ENCODE data around the gene EMC8. TPM values are rescaled to one million over a fixed set of nuclear protein-coding genes. Genes with fewer than 3 reads are reported as not detected.

EMC8 gene
- total RNA-seq, 1 donor from 2014 or later = 34.3 TPM

DNA sequence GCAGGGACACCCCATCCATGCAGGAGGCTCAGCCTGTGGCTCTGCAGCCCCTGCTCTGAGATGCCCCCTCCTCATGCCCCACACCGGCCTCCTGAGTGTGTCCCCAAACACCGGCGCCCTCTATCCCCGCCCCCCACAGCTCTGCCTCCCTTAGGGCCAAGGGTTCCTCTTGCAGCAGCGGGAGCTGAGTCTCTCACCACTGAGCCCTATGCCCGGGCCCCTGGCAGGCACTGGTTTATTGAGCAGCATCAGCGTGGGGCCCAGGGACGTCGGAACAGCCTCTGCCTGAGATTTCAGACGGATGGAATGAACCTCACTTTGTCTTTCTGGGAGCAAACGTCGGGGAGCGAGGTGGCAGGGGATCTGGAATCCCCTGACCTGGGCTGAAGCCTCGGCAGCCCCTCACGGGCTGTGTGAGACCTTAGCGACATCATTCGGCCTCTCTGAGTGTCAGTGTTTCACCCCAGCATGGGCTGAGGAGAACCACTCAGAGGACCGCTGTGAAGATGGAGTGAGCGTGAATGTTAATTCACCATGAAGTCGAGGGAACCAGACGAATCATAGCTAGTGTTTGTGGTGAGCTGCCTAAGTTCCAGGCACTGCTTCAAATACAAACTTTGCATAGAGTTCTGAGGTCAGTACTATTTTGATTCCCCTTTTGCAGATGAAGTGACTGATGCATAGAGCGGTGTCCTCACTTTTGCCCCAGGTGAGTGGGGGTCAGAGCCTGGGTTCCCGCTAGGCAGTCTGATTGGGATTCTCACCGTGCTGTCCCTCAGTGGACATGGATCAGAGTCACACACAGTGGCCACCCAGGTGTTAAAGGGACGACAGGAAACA lies 43.2 kb downstream of the EMC8 start:
- no peak for DNase-seq (ENCODE audit: low spot score)

DNA sequence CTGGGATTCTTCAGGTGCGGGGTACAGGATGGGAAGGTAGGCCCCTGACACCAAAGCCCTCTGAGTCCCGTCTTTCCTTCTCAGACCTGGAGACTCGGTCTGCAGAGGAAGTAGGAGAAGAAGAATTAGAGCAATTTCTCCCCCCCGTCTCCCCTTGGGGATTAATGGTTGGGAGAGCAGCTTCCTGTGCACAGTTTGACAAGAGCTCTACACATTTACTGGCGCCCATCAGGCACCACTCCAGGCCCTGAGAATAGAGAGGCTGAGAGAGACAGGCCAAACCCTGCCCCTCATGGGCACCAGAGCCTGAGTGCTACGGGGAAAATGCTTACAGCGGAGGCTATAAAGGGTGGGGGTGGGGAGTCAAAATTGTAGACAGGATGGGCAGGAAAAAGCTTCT lies 44.9 kb downstream of the EMC8 start:
- DNase-seq (ENCODE audit: low spot score) = no peak

DNA sequence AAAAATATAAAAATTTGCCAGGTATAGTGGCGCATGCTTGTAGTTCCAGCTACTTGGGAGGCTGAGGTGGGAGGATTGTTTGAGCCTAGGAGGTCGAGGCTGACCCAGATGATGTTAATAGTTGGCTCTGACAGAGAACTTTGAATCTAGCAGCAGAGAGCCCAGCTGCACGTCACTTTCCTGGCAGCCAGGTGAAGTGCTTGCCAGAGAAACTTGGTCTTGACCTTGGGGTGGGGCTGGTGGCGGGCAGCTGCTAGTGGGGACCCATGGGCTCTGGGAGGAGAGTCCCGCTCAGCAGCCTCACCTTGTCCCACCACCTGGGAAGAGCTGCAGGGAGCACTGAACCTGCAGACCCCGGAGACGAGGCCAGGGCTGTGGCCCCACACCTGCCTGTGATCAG lies 45.4 kb downstream of the EMC8 start:
- DNase-seq (ENCODE audit: low spot score) = no peak

DNA sequence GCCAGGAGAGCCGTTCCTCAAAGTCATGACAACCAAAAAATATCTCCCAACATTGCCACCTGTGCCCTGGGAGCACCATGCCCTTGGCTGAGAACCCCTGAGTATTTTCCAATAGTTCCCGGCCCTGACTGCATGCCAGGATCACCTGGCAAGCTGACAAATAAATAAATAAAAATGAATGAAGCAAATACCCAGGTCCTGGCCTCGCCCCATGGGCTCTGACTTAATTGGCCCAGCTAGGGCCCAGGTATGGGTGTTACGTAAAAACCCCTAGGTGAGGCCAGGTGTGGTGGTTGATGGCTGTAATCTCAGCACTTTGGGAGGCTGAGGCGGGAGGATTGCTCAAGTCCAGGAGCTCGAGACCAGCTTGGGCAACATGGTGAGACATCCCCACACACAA lies 45.8 kb downstream of the EMC8 start:
- no peak for DNase-seq (ENCODE audit: low spot score)

DNA sequence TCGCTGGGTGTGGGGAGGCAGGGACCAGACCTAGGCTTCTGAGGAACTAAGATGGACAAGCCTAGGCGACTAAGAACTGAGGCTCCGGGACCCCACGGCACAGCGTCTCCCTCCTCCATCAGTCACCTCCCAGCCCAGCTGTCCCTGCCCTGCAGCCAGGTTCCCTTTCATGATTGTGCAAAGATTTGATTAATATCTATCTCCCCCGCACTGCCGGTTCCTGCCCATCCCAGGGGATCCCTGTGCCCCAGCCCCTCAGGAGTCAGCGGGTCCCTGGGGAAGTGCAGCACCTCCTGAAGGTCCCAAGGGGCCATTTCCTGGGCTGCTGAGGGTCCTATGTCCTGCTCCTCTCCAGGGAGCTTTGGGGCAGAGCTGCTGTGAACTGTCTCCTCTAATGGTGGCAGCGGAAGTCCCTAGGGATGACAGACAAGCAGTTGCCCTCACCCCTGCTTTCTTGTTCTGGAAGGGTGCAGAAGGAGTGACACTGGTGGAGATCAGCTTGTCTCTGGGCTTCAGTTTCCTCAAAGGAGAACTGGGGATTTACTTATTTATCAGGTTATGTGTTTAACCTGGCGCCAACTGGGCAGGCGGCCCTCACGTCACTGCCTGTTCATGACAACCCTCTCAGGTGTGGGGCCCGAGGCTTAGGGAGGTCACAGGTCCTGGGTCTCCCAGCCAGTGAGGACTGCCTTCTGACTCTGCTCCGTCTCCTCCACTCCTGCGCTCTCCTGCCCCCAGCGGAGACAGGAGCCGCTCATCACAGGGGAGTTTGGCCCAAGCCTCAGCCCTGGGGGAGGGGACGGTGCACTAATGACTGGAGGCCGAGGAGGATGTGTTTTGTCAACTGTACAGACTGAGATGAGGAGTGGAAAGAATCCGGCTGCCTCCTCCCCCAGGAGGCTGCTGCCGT lies 46.6 kb downstream of the EMC8 start:
- DNase-seq (ENCODE audit: low spot score) = no peak

DNA sequence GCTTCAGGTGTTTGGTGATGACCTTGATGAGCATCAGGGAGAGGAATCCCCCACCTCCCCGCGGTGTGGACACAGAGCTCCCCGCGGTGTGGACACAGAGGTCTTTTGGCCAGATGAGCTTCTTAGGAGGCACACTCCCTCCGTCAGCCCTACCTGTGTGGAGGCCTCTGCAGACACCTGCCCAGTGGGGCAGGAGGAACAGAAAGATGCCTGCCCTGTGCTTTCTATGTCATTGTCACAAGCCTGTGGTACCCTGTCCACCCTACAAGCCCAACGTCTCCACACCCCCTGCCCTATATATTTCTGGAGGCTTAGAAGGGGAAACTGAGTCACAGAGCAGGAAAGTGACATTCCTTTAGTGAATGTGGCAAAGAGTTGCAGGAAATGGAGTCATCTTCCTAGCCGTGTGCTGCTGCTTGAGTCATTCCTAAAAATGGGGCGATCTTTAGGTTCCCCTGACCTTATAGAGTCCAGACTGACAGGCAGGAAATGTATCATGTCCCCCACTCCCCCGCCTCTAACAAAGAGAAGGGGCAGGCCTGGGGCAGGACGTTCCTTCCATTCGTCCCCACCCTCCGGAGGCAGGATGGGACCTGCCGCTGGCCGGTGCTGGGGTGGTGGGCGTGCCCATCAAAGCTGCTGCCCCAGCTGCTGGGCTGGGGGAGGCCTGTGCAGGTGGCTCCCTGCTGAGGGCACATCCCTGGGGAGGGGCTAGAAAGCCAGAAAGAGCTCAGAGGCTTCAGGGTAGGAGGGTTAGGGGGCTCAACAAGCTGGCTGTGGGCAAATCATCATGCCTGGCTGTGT lies 47.4 kb downstream of the EMC8 start:
- peak; percentile 70 for DNase-seq (ENCODE audit: low spot score)

DNA sequence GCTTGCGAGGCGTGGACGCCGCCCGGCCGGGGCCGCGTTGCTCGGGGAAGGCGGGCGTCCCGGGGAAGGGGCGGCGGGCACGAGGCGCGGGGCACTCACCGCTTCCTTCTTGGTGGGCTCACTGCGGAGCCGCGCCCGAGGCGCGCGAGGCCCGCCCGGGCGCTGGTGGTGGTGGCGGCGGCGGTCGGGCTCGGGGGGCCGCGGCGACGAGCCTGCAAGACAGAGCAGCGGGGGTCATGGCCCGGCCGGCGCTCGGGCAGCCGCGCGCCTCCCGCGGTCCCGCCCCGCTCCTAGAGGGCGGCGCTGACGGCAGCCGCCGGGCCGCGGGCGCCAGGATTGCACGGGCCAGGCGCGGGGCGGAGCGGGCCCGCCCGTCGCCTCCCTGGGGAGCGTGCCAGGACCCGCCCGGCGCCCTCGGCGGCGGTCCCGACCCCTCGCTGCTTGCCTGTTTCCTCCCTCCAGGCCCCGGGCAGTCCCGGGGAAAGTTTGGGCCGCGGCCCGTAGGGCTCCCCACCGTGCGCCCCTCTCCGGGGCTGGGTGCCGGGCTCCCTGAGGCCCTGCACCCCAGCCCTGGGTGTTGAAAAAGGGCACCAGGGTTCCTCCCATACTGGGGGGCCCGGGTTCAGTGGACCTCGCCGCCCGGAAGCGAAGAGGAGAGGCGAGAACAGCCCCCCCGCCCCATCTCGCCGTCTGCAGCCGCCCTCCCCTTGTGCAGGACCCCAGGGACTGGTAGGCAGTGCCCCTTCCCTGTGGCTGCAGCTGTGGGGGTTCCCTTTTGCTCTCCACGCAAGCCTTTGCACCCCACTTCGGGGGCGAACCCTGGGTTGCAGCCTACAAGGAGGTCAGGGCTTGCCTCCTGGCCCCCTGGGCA lies 48.3 kb downstream of the EMC8 start, which contains the start of gene C16orf74:
C16orf74 (minus strand) TSS at position 270 of the 871 bp plus-strand sequence. CDS start 15,879 bp downstream, outside the sequence.
- no peak for DNase-seq (ENCODE audit: low spot score)

DNA sequence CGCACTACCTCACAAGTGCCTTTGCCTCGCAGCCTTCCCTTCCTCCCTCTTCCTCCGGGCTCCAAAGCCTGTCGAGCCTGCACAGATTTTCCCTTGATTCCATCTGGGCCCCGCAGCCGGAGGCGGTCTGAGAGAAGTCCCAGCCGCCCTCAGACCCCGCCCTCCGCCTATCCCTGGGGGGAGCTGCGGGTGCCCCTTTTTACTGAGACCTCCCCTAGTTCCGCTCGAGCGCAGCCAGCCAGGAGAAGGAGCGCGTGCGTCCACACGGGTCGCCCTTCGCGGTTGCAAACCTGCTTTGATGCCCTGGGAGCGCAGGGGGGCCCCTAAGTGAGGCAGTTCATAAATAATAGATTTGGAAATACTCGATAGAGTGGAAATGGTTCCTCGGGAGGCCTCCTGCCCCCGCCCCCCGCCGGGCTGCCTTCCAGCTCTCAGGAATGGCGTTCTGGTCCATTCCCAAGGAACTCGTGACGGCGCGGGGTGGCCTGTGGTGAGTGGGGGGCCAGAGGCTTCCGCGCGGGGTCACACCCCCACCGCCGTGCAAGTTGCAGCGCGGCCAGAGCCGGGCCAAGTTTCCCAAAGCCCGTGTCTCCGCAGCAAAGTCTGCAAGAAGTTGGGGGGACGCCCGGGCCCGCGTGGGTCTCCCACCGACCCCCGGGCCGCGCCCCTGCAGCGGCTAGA lies 49.1 kb downstream of the EMC8 start:
- peak; percentile 61 for DNase-seq (ENCODE audit: low spot score)

DNA sequence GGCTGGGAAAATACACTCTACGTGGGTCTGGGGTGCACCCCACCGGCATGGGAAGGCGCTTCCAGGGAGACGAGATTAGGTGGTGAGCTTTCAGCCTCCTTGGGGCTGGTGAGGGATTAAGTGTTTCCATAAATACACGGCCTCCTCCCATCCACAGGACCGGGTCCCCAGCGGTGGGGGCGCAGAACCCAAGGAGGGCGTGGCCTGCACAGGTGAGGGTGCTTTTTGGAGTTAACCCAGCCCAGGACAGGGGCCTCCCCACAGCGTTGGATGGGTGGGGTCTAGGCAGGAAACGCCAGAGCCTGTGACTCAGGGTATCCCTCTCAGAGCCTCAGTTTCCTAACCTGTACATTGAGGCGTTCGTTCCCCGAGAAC lies 49.6 kb downstream of the EMC8 start:
- DNase-seq (ENCODE audit: low spot score) = no peak

DNA sequence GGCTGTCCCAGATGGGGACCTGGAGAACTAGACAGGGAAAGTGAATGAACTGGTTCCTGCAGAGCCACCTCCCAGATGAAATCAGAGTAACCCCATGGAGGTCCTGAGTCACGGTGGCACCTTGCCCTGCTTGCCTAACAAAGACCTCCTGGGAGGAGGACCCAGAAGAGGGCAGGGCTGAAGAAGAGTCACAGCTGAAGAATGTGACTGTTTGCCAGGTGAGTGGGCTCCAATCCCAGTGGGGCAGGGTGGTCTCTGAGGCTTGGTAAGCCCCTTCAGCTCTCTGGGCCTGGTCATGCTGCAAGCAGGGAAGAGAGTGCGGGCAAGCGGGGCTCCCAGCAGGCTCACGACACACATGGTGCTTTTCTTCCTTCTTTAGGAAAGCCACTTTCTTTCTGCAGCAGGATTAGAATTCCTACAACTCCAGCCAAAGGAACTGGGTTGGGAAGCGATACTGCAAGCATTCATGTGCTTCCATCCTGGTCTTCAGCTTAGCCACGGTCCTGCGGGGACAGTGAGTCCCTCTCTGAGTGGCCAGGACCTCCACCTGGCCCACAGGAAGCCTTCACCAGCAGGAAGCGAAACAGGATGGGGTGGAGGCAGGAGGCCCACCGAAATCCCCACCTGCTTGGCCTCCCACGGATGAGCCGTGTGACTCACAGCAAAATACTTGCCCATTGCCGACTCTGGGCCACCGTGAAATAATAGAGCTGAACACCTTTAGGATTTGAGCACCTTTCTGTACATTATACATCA lies 52.7 kb downstream of the EMC8 start:
- peak; percentile 69 for DNase-seq (ENCODE audit: low spot score)

DNA sequence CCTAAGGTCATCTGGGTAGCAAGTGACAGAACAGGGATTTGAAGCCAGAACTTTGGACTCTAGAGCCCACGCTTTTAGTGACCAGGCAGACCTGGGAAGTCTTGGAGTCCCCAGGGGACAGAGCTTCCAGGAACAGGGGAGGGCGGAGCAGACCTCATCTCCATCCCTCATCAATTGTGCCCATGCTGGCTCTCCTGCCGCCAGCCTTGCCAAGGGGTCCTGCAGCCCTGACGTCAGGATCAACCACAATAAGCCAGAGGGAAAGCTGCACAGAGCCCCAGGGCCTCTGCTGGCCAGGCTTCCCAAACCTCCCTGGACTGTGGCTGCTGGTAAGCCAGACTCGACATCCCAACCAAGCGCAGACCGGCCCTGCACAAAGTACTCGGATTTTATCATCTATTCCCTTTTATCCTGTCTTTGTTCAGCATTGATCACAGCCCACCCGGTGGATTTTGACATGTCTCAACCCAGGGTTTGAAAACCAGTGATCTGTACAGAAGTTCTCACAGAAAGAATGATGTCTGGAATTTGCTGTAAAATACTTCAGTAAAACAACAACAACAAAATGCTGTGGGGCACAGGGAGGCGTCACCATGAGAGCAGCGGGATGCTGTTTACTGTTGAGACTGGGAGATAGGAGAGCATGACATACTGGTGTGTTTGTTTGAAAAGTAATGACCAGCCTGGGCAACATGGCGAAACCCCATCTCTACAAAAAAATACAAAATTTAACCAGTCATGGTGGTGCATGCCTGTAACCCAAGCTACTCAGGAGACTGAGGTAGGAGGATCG lies 60.2 kb downstream of the EMC8 start:
- no peak for DNase-seq (ENCODE audit: low spot score)

DNA sequence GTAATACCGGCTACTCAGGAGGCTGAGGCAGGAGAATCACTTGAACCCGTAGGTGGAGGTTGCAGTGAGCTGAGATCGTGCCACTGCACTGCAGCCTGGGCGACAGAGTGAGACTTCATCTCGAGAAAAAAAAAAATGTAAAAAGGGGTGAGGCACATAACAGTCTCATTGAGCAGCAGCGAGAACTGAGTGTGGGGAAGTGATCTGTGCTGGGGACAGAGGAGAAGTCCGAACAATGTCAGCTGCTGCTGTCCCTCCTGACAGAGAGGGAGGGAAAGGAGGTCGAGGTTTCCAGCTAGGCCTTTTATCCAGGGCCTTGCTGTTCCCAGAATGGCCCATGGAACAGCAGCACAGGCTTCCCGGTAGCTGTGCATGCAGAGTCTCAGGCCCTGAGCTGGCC lies 62.4 kb downstream of the EMC8 start:
- DNase-seq (ENCODE audit: low spot score) = no peak

DNA sequence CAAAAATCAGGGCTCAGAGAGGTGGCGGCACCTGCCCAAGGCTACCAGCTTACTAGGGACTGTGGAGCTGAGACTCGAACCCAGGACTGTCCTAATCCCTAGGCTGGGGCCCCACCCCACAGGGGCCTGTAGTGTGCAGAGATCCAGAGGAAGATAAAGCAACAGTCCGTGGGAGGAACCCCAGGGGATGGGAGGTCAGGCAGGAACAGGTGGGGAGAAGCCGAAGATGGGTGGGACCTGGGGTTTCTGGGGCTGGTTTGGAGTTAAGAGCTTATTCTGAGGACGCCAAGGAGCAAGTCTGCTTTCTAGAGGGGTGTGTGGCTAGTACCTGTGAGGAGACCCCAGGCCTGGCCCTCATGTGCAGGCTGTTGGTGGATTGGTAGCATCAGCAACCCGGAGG lies 63.4 kb downstream of the EMC8 start:
- DNase-seq (ENCODE audit: low spot score) = no peak

DNA sequence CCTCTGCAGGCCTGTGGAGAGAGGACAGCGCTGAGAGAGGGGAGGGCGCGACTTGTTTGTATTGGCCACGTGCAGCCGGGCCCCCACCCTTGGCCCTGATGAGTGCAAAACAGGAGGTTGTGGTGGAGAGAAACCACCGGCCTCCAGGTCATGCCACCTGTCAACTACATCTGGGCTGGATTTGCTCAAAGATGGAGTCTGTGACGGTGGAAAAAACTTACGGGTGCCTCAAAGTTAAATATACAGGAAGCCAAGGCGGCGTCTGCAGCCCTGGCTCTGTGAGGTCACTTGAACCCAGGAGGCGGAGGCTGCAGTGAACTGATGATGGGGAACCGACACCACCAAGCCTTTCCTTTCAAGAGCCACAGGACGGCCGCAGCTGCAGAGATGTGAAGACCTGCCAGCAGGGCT lies 64.1 kb downstream of the EMC8 start:
- no peak for DNase-seq (ENCODE audit: low spot score)

DNA sequence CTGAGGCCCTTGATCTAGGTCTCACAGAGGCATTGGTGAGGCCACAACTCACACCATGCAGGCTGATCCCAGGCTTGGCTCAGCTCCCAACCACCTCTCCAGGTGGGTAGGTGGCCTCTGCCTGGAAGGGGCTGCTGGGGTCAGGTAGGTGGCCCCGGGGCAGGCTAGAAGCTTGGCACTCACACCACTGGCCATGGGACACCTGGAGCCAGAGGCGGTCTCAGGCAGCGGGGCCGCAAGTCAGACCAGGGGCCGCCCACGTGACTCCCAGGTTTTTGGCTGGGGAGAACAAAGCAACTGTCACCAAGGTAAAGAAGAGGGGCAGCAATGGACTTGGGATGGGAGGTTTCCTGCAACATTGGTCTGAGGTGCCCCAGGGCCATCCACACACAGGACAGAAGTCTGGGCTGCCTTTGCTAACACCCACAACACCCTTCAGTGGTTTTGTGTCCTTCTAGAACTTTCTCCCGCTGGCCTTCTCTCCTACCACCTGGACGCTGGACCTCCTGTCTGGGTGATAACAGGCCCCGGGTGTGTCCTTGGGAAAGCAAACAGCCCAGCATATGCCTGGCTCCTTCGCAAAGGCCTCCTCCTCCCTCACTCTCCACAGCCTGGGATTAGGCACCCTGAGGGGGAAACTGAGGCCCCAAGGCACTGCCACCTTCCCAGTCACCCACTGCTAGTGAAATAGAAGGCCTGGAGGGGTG lies 64.9 kb downstream of the EMC8 start:
- DNase-seq (ENCODE audit: low spot score) = no peak

DNA sequence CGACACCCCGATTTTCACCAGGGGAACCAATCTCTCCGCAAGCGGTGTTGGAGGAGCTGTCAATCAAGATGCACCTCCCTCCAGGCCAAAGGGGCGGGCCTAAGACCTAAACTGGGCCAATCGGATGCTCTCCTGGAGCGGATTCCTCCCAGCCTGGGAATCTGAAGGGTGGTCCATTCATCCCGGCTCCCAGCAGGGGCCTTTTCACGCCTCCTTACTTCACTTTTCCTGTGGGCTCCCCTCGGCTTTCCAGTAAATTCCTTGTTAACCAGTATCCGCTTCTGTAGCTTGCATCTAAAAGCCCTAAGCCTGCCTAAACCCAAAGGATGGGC lies 65.5 kb downstream of the EMC8 start:
- no peak for DNase-seq (ENCODE audit: low spot score)

DNA sequence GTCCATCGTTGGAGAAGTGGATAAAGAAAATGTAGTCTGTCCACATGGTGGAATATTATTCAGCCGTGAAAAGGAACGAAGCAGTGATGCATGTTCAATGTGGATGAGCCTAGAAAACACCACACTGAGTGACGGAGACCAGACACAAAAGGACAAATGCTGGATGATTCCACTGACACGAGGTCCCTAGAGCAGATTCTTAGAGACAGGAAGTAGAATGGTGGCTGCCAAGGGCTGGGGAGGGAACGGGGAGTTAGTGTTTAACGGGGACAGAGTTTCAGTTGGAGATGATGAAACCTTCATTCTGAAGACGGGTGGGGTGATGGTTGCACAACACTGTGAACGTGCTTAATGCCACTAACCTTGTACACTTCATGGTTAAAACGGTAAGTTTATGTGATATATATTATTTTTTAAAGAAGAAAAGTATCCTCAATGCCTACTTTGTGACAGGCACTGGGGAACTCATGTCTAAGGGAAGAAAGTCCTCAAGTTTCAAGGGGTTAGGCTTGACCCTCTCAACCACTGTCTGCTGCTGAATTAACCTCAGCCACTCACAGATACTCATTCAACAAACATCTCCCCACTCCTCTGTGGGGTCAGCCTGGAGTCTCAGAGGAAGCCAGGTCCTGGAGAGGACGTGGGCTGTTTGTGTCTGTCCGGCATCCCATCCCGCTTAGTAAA lies 66.0 kb downstream of the EMC8 start:
- no peak for DNase-seq (ENCODE audit: low spot score)

DNA sequence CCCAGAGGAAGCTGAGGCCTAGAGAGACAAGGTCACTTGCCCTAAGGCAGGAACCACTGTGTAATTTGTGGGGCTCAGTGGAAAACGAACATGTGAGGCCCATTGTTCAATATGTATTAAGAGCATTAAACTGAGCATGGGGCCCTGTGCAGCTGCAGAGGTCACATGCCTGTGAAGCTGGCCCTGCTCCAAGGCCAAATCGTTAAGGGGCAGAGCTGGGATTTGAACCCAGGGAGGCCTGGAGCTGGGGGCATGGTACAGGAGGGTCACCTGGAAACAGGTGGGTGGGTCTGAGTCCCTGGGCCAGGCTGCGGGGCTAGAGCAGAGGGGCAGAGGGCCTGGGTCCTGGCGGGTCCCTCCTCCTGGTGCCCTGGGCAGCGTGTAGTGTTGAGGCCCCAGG lies 68.2 kb downstream of the EMC8 start:
- DNase-seq (ENCODE audit: low spot score) = no peak

All from ureter (tissue), 1 donor.